Testis (tissue), 3 donors: Measurements from ENCODE around the gene UGGT2. TPM values are rescaled to one million over a fixed set of nuclear protein-coding genes. Genes with fewer than 3 reads are reported as not detected.

Experiments used
- DNase-seq: peaks from one replicate; pipeline ENCODE4 v3.0.0-alpha.2; 2019
- H3K27ac ChIP-seq, 2 donors: fragments of 200-600 bp; sonication (generic); one replicate each; pipeline ENCODE4 v1.5.1; 2019
- H3K27me3 ChIP-seq: fragments of 200-600 bp; sonication (generic); one replicate; pipeline ENCODE4 v1.5.1; 2019
- H3K36me3 ChIP-seq: fragments of 200-600 bp; sonication (generic); one replicate; pipeline ENCODE4 v1.5.1; 2017; ENCODE audit warnings: low read depth; ENCODE audit errors: missing control alignments
- H3K4me1 ChIP-seq: fragments of 200-600 bp; sonication (generic); one replicate; pipeline ENCODE4 v1.5.1; 2019
- H3K4me3 ChIP-seq, 2 donors: fragments of 200-600 bp; sonication (generic); one replicate each; pipeline ENCODE4 v1.5.1; 2017 to 2019
- H3K9me3 ChIP-seq: fragments of 200-600 bp; sonication (generic); one replicate; pipeline ENCODE4 v1.5.1; 2017
- CTCF ChIP-seq, 3 experiments: fragments of 450-650 bp in 2 of 3; fragments of 200-600 bp in 1 of 3; sonication (generic) in 1 of 3; IDR thresholded peaks; one replicate each; pipeline ENCODE4 v1.5.1; 2016 to 2019; ENCODE audit warnings: antibody characterized with exemption in 3 of 3, mild to moderate bottlenecking in 2 of 3, moderate library complexity in 1 of 3
- POLR2A ChIP-seq: fragments of 450-650 bp; IDR thresholded peaks from one replicate; pipeline ENCODE4 v1.6.1; 2017; ENCODE audit warnings: antibody characterized with exemption, mild to moderate bottlenecking, moderate library complexity
- WGBS, 2 donors: methylation state at CpG; one replicate each; pipeline ENCODE4 v1.1.5; 2018; 5-methylcytosine and 5-hydroxymethylcytosine counted together
- intact Hi-C: fragments of 100-400 bp; cut with DNase I; formaldehyde crosslinking; loops from one replicate; pipeline ENCODE4 v1.15.1; 2023; ENCODE audit warnings: low total_unique reads
- polyA plus RNA-seq: library from polyadenylated mRNA; stranded (reverse); fragments of 350-450 nt; fragmentation: Illumina TruSeq; extraction: RNeasy Lipid Tissue Mini Kit (QIAGEN cat#74804); gene quantifications from one replicate; pipeline ENCODE4 v1.2.3, GENCODE V29; 2014; ENCODE audit warnings: low read depth, low replicate concordance; ENCODE audit not compliant: insufficient read depth
- total RNA-seq, 2 donors: library from RNA; depleted of rRNA; stranded (reverse); fragments of >200 nt; gene quantifications; one replicate each; pipeline ENCODE4 v1.2.3, GENCODE V29; 2016

UGGT2 gene
- total and polyA plus RNA-seq, 3 donors from 2014 or later: 24.6 to 62.6 (median 55.8) TPM

- TF ChIP-seq CTCF (IDR thresholded peaks at IDR 0.05) (no peak), POLR2A (no peak)
- intact Hi-C loops: no loop called here
- Histone ChIP-seq H3K4me1 (no peaks in the 10 kb centered on the region), H3K27ac (no peak overlapping the region), H3K4me3 (no peak overlapping the region), H3K9me3 (no peaks in the 10 kb centered on the region), H3K27me3 (no peaks in the 10 kb centered on the region), H3K36me3 (no peaks in the 10 kb centered on the region)
- DNase-seq: no peak
These were observed 211.3 kb downstream of the UGGT2 start for GRCh38 chr13:95841894-95842293.

GRCh38 chr13:95834134-95834765, 219.0 kb downstream of the UGGT2 start:
- no peak overlapping the region for H3K4me3 ChIP-seq
- H3K4me1 ChIP-seq: no peaks in the 10 kb centered on the region
- DNase-seq: peak; percentile 68
- no peaks in the 10 kb centered on the region for H3K27me3 ChIP-seq
- intact Hi-C loops: loop anchor here (10.0 kb wide), 1 partner anchor 209 kb away; no protein-coding TSS in a partner anchor
- TF ChIP-seq POLR2A: no peak
- peak; percentile 56 to 87 (median 80) for TF ChIP-seq CTCF (IDR thresholded peaks at IDR 0.05)
- WGBS, 2 donors: 27 to 42% methylated on average over 3 of the region's 3 CpGs
- no peaks in the 10 kb centered on the region for H3K9me3 ChIP-seq
- H3K27ac ChIP-seq: no peak overlapping the region
- no peaks in the 10 kb centered on the region for H3K36me3 ChIP-seq

GRCh38 chr13:95833719-95834118, 219.5 kb downstream of the UGGT2 start:
- no peaks in the 10 kb centered on the region for H3K4me1 ChIP-seq
- no peaks in the 10 kb centered on the region for H3K9me3 ChIP-seq
- no peak overlapping the region for H3K4me3 ChIP-seq
- no peaks in the 10 kb centered on the region for H3K27me3 ChIP-seq
- intact Hi-C loops: loop anchor here (10.0 kb wide), 1 partner anchor 209 kb away; no protein-coding TSS in a partner anchor
- no peaks in the 10 kb centered on the region for H3K36me3 ChIP-seq
- DNase-seq: no peak
- WGBS, 2 donors: 35 to 46% methylated on average over 1 of the region's 1 CpG
- H3K27ac ChIP-seq: no peak overlapping the region
- TF ChIP-seq POLR2A (no peak), CTCF (IDR thresholded peaks at IDR 0.05) (no peak)

- 97 to 100% methylated on average over 1 of the region's 1 CpG for WGBS, 2 donors
- intact Hi-C loops: loop anchor here (10.0 kb wide), 1 partner anchor 208 kb away; no protein-coding TSS in a partner anchor
- DNase-seq: no peak
These were observed 220.1 kb downstream of the UGGT2 start for GRCh38 chr13:95833126-95833525.

More at GRCh38 chr13:95833126-95833525, 220.1 kb downstream of the UGGT2 start:
- Histone ChIP-seq H3K36me3 (no peaks in the 10 kb centered on the region), H3K4me3 (no peak overlapping the region), H3K27me3 (no peaks in the 10 kb centered on the region), H3K9me3 (no peaks in the 10 kb centered on the region), H3K4me1 (no peaks in the 10 kb centered on the region), H3K27ac (no peak overlapping the region)
- no peak for TF ChIP-seq POLR2A
- TF ChIP-seq CTCF (IDR thresholded peaks at IDR 0.05): no peak
